Measurements from ENCODE around the gene GJB2. TPM values are rescaled to one million over a fixed set of nuclear protein-coding genes. Genes with fewer than 3 reads are reported as not detected.

GJB2 gene
- total and polyA plus RNA-seq, 2 experiments from 2014 or later, result not detected

- TF ChIP-seq REST (IDR thresholded peaks at IDR 0.05; ENCODE audit: unreplicated experiment) (no peak), ETS1 (IDR thresholded peaks at IDR 0.05) (no peak), EZH2 (IDR thresholded peaks at IDR 0.05; ENCODE audit: low read depth, unreplicated experiment) (no peak), ZNF331 (CRISPR knock-in tag; IDR thresholded peaks at IDR 0.05; ENCODE audit: low read depth) (no peak), POLR2AphosphoS5 (IDR thresholded peaks at IDR 0.05; ENCODE audit: low read depth) (no peak), ZNF114 (CRISPR knock-in tag; IDR thresholded peaks at IDR 0.05) (no peak)
Measured at GRCh38 chr13:20209948-20210347, 17.2 kb upstream of the GJB2 start (continued).

GRCh38 chr13:20206698-20207235 is 14.0 kb upstream of the GJB2 start:
- peaks cover 8% of the 10 kb centered on the region for H3K27me3 Mint-ChIP-seq (ENCODE audit: insufficient read depth, low read depth, poor library complexity)
- no peaks in the 10 kb centered on the region for H3K36me3 Mint-ChIP-seq (ENCODE audit: low read depth)
- H3K4me3 ChIP-seq, result no peak overlapping the region
- H3K4me3 Mint-ChIP-seq, result no peak overlapping the region
- H3F3A ChIP-seq (replicated peaks; ENCODE audit: low read depth), result no peaks in the 10 kb centered on the region
- no peak overlapping the region for H3K27ac Mint-ChIP-seq
- H3K9me3 Mint-ChIP-seq, result peaks cover 1% of the 10 kb centered on the region; the same call in 2 of the 3 replicates
- H3K4me2 ChIP-seq, result no peak overlapping the region
- H3K36me3 ChIP-seq (ENCODE audit: insufficient read depth), result no peaks in the 10 kb centered on the region
- H3K27ac ChIP-seq (ENCODE audit: low read depth), result no peak overlapping the region
- 0 out of 2 replicates have a peak overlapping the region, but pooled peaks have one; percentile 7 for H2AFZ ChIP-seq
- H4K20me1 ChIP-seq (replicated peaks; ENCODE audit: insufficient read depth), result no peaks in the 10 kb centered on the region
- no peak for ATAC-seq
- no peaks in the 10 kb centered on the region for H3K27me3 ChIP-seq (ENCODE audit: insufficient read depth)
- no peaks in the 10 kb centered on the region for H3K4me1 Mint-ChIP-seq
- no peak for DNase-seq (ENCODE audit: low spot score)
- peaks cover 4% of the 10 kb centered on the region; the same call in 1 of the 2 replicates for H3K9me2 ChIP-seq (ENCODE audit: insufficient read depth)
- H3K79me2 ChIP-seq (replicated peaks; ENCODE audit: insufficient read depth), result no peaks in the 10 kb centered on the region
- no peaks in the 10 kb centered on the region for H3K4me1 ChIP-seq (ENCODE audit: insufficient read depth)
- TF ChIP-seq EZH2phosphoT487 (IDR thresholded peaks at IDR 0.05; ENCODE audit: unreplicated experiment) (no peak), ZNF462 (CRISPR knock-in tag; IDR thresholded peaks at IDR 0.05) (no peak), CREB1 (CRISPR knock-in tag; IDR thresholded peaks at IDR 0.05; ENCODE audit: low read depth) (no peak), EZH2 (IDR thresholded peaks at IDR 0.05; ENCODE audit: low read depth, unreplicated experiment) (no peak), ETS1 (IDR thresholded peaks at IDR 0.05) (no peak), ZNF331 (CRISPR knock-in tag; IDR thresholded peaks at IDR 0.05; ENCODE audit: low read depth) (no peak), NANOG (IDR thresholded peaks at IDR 0.05; ENCODE audit: borderline replicate concordance) (no peak)
